Measurements from ENCODE around the gene OTOP2. TPM values are rescaled to one million over a fixed set of nuclear protein-coding genes. Genes with fewer than 3 reads are reported as not detected.

OTOP2 gene
- total and polyA plus RNA-seq, 10 of the 15 experiments (the other 5 are each of a cell fraction or from before 2014, with no cell fraction given) = not detected

DNA sequence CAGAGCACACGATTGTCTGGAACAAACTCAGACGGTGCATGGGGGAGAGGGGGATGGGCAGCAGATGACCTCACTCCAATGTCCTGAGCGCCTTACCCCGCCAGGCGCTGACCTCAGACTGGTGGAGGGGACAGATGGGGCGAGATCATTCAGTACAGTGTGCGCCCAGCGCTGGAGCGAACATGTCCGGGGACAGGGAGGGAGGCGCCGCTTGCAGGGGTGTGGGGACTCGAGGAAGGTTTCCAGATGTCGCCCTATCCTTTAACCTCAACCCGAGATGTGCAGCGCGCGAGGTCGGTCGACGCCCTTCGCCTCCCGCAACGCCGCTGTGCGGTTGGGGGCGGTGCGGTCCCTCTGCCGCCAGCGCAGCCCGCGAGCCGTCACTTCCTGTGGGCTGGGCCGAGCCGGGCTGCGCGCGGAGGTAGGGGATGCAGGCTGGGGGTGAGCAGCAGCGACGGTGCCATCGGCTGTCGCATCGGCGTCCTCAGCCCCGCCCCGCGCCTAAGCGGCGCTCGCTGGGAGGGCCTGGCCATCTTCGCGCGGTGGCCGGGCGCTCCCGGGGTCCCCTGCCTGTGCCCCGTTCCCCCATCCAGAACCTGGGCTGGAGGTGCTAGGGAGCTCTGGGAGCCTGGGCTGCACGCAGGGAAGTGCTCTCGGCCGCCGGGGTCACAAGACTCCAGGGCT, 58.0 kb downstream of the OTOP2 start (continued):
- TF ChIP-seq SPI1 (IDR thresholded peaks at IDR 0.05; ENCODE audit: borderline replicate concordance, insufficient read depth, low read depth, low read length) = 0 out of 2 replicates have a peak, but pooled peaks have one; percentile 2
- TF ChIP-seq, protein P1, sequence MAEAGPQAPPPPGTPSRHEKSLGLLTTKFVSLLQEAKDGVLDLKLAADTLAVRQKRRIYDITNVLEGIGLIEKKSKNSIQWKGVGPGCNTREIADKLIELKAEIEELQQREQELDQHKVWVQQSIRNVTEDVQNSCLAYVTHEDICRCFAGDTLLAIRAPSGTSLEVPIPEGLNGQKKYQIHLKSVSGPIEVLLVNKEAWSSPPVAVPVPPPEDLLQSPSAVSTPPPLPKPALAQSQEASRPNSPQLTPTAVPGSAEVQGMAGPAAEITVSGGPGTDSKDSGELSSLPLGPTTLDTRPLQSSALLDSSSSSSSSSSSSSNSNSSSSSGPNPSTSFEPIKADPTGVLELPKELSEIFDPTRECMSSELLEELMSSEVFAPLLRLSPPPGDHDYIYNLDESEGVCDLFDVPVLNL (IDR thresholded peaks at IDR 0.05; ENCODE audit: low read depth, low read length) = no peak
- no peak for TF ChIP-seq MEF2A (IDR thresholded peaks at IDR 0.05; ENCODE audit: insufficient read depth, low read depth, low read length)
- TF ChIP-seq, protein P2, sequence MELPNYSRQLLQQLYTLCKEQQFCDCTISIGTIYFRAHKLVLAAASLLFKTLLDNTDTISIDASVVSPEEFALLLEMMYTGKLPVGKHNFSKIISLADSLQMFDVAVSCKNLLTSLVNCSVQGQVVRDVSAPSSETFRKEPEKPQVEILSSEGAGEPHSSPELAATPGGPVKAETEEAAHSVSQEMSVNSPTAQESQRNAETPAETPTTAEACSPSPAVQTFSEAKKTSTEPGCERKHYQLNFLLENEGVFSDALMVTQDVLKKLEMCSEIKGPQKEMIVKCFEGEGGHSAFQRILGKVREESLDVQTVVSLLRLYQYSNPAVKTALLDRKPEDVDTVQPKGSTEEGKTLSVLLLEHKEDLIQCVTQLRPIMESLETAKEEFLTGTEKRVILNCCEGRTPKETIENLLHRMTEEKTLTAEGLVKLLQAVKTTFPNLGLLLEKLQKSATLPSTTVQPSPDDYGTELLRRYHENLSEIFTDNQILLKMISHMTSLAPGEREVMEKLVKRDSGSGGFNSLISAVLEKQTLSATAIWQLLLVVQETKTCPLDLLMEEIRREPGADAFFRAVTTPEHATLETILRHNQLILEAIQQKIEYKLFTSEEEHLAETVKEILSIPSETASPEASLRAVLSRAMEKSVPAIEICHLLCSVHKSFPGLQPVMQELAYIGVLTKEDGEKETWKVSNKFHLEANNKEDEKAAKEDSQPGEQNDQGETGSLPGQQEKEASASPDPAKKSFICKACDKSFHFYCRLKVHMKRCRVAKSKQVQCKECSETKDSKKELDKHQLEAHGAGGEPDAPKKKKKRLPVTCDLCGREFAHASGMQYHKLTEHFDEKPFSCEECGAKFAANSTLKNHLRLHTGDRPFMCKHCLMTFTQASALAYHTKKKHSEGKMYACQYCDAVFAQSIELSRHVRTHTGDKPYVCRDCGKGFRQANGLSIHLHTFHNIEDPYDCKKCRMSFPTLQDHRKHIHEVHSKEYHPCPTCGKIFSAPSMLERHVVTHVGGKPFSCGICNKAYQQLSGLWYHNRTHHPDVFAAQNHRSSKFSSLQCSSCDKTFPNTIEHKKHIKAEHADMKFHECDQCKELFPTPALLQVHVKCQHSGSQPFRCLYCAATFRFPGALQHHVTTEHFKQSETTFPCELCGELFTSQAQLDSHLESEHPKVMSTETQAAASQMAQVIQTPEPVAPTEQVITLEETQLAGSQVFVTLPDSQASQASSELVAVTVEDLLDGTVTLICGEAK (IDR thresholded peaks at IDR 0.05; ENCODE audit: borderline replicate concordance) = peak; percentile 38; the same call in 1 of the 2 replicates
- TF ChIP-seq EP300 (IDR thresholded peaks at IDR 0.05; ENCODE audit: borderline replicate concordance in 1 of 2, control insufficient read depth in 1 of 2, low read depth in 2 of 2, low read length in 2 of 2) = no peak
- 0 out of 2 replicates have a peak, but pooled peaks have one; percentile 14 for TF ChIP-seq MTA2 (IDR thresholded peaks at IDR 0.05; ENCODE audit: low read depth)
- 0 out of 2 replicates have a peak, but pooled peaks have one; percentile 24 for TF ChIP-seq NBN (IDR thresholded peaks at IDR 0.05)
- no peak for TF ChIP-seq RB1 (IDR thresholded peaks at IDR 0.05; ENCODE audit: borderline replicate concordance)
- TF ChIP-seq RELA (IDR thresholded peaks at IDR 0.05; ENCODE audit: borderline replicate concordance, partially characterized antibody) = no peak
- TF ChIP-seq DPF2 (IDR thresholded peaks at IDR 0.05) = peak; percentile 59
- TF ChIP-seq EZH2 (IDR thresholded peaks at IDR 0.05; ENCODE audit: borderline replicate concordance, control insufficient read depth, low read depth, low read length) = no peak
- TF ChIP-seq IKZF1 (conservative IDR thresholded peaks at IDR 0.05) = peak; percentile 68
- TF ChIP-seq NR2F1 (conservative IDR thresholded peaks at IDR 0.05) = no peak
- TF ChIP-seq, protein P3, sequence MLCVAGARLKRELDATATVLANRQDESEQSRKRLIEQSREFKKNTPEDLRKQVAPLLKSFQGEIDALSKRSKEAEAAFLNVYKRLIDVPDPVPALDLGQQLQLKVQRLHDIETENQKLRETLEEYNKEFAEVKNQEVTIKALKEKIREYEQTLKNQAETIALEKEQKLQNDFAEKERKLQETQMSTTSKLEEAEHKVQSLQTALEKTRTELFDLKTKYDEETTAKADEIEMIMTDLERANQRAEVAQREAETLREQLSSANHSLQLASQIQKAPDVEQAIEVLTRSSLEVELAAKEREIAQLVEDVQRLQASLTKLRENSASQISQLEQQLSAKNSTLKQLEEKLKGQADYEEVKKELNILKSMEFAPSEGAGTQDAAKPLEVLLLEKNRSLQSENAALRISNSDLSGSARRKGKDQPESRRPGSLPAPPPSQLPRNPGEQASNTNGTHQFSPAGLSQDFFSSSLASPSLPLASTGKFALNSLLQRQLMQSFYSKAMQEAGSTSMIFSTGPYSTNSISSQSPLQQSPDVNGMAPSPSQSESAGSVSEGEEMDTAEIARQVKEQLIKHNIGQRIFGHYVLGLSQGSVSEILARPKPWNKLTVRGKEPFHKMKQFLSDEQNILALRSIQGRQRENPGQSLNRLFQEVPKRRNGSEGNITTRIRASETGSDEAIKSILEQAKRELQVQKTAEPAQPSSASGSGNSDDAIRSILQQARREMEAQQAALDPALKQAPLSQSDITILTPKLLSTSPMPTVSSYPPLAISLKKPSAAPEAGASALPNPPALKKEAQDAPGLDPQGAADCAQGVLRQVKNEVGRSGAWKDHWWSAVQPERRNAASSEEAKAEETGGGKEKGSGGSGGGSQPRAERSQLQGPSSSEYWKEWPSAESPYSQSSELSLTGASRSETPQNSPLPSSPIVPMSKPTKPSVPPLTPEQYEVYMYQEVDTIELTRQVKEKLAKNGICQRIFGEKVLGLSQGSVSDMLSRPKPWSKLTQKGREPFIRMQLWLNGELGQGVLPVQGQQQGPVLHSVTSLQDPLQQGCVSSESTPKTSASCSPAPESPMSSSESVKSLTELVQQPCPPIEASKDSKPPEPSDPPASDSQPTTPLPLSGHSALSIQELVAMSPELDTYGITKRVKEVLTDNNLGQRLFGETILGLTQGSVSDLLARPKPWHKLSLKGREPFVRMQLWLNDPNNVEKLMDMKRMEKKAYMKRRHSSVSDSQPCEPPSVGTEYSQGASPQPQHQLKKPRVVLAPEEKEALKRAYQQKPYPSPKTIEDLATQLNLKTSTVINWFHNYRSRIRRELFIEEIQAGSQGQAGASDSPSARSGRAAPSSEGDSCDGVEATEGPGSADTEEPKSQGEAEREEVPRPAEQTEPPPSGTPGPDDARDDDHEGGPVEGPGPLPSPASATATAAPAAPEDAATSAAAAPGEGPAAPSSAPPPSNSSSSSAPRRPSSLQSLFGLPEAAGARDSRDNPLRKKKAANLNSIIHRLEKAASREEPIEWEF (IDR thresholded peaks at IDR 0.05; ENCODE audit: insufficient replicate concordance, low read depth, low read length) = no peak
- no peak for TF ChIP-seq JUNB (IDR thresholded peaks at IDR 0.05)
- no peak for TF ChIP-seq FOXM1 (IDR thresholded peaks at IDR 0.05; ENCODE audit: low read depth, low read length)
- TF ChIP-seq CBX5 (IDR thresholded peaks at IDR 0.05; ENCODE audit: low read depth) = no peak
- no peak for TF ChIP-seq NRF1 (conservative IDR thresholded peaks at IDR 0.05; ENCODE audit: low read depth, low read length)
- TF ChIP-seq CEBPB (IDR thresholded peaks at IDR 0.05; ENCODE audit: borderline replicate concordance in 1 of 2, low read depth in 2 of 2, low read length in 2 of 2) = no peak
- no peak for TF ChIP-seq HDAC6 (IDR thresholded peaks at IDR 0.05; ENCODE audit: unreplicated experiment)

All from GM12878 (cell line).